ENCODE results near the gene HBE1.

- no peak for TF ChIP-seq CTCF (IDR thresholded peaks at IDR 0.05)
- TF ChIP-seq POLR2A (IDR thresholded peaks at IDR 0.05): no peak
Measured at GRCh38 chr11:5252919-5253265, 16.9 kb downstream of the HBE1 start.

All from body of pancreas (tissue), 4 donors.